Measurements from ENCODE around the gene ICAM1.

Gene ICAM1

GRCh38 chr19:10305139-10305806 lies 34.4 kb downstream of the ICAM1 start:
- no peak for DNase-seq (ENCODE audit: insufficient read length, low spot score)
- FAIRE-seq, result no peak
- TF ChIP-seq SPI1 (IDR thresholded peaks at IDR 0.05; ENCODE audit: low read depth, low read length), result no peak
- no peak for TF ChIP-seq TAF1 (IDR thresholded peaks at IDR 0.05; ENCODE audit: low read depth, low read length)
- TF ChIP-seq POLR2AphosphoS5 (IDR thresholded peaks at IDR 0.05; ENCODE audit: low read depth, low read length), result no peak
- TF ChIP-seq POU2F2 (IDR thresholded peaks at IDR 0.05; ENCODE audit: low read depth, low read length), result no peak
- TF ChIP-seq POLR2A (IDR thresholded peaks at IDR 0.05; ENCODE audit: low read depth, low read length), result no peak
- no peak for TF ChIP-seq PAX5 (IDR thresholded peaks at IDR 0.05; ENCODE audit: insufficient read depth, low read length, severe bottlenecking)

GRCh38 chr19:10306327-10306726 lies 35.4 kb downstream of the ICAM1 start:
- no peak for TF ChIP-seq POLR2A (IDR thresholded peaks at IDR 0.05; ENCODE audit: low read depth, low read length)
- no peak for TF ChIP-seq PAX5 (IDR thresholded peaks at IDR 0.05; ENCODE audit: insufficient read depth, low read length, severe bottlenecking)
- no peak for TF ChIP-seq POU2F2 (IDR thresholded peaks at IDR 0.05; ENCODE audit: low read depth, low read length)
- no peak for TF ChIP-seq TAF1 (IDR thresholded peaks at IDR 0.05; ENCODE audit: low read depth, low read length)
- TF ChIP-seq POLR2AphosphoS5 (IDR thresholded peaks at IDR 0.05; ENCODE audit: low read depth, low read length), result no peak
- no peak for TF ChIP-seq SPI1 (IDR thresholded peaks at IDR 0.05; ENCODE audit: low read depth, low read length)
- no peak for FAIRE-seq
- no peak for DNase-seq (ENCODE audit: insufficient read length, low spot score)

DNA sequence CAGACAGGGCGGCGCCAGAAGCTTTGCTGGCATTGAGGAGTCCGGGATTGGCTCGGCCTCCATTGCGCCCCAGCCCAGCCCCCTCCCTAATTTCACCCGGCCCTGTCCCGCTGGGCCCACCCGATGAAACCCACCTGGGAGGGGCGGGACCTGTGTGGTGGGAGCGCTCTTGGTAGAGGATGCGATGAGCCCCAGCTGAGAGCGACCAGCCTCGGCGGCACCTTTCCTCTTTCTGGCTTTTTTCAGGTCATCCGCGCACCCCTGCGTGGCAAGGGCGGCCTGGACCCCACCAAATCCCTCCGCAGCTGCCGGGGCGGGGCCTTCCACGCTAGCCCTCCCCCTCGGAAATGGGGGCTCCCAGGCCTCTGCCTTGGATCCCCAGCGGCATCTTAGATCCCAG lies 38.5 kb downstream of the ICAM1 start, which contains the start of gene ZGLP1:
Gene ZGLP1, minus strand, starts transcription at position 393 of the 400 bp plus-strand sequence.
- FAIRE-seq, result no peak
- no peak for DNase-seq (ENCODE audit: insufficient read length, low spot score)

GRCh38 chr19:10315335-10316214 lies 44.7 kb downstream of the ICAM1 start, which contains the start of gene FDX2:
TSS of gene FDX2 (minus strand) at chr19:10316015. CDS start at chr19:10315996, 19 bp downstream.
- FAIRE-seq (peak; percentile 96), DNase-seq (ENCODE audit: insufficient read length, low spot score) (peak; percentile 96)
- TF ChIP-seq PAX5 (IDR thresholded peaks at IDR 0.05; ENCODE audit: insufficient read depth, low read length, severe bottlenecking) (no peak), TAF1 (IDR thresholded peaks at IDR 0.05; ENCODE audit: low read depth, low read length) (peak; percentile 75), POLR2A (IDR thresholded peaks at IDR 0.05; ENCODE audit: low read depth, low read length) (peak; percentile 93), POLR2AphosphoS5 (IDR thresholded peaks at IDR 0.05; ENCODE audit: low read depth, low read length) (peak; percentile 96), POU2F2 (IDR thresholded peaks at IDR 0.05; ENCODE audit: low read depth, low read length) (peak; percentile 83), SPI1 (IDR thresholded peaks at IDR 0.05; ENCODE audit: low read depth, low read length) (no peak)

More for the DNA sequence above, 38.5 kb downstream of the ICAM1 start, which contains the start of gene ZGLP1:
- TF ChIP-seq POLR2AphosphoS5 (IDR thresholded peaks at IDR 0.05; ENCODE audit: low read depth, low read length) (no peak), TAF1 (IDR thresholded peaks at IDR 0.05; ENCODE audit: low read depth, low read length) (no peak), SPI1 (IDR thresholded peaks at IDR 0.05; ENCODE audit: low read depth, low read length) (no peak), POU2F2 (IDR thresholded peaks at IDR 0.05; ENCODE audit: low read depth, low read length) (no peak), PAX5 (IDR thresholded peaks at IDR 0.05; ENCODE audit: insufficient read depth, low read length, severe bottlenecking) (no peak), POLR2A (IDR thresholded peaks at IDR 0.05; ENCODE audit: low read depth, low read length) (no peak)

DNA sequence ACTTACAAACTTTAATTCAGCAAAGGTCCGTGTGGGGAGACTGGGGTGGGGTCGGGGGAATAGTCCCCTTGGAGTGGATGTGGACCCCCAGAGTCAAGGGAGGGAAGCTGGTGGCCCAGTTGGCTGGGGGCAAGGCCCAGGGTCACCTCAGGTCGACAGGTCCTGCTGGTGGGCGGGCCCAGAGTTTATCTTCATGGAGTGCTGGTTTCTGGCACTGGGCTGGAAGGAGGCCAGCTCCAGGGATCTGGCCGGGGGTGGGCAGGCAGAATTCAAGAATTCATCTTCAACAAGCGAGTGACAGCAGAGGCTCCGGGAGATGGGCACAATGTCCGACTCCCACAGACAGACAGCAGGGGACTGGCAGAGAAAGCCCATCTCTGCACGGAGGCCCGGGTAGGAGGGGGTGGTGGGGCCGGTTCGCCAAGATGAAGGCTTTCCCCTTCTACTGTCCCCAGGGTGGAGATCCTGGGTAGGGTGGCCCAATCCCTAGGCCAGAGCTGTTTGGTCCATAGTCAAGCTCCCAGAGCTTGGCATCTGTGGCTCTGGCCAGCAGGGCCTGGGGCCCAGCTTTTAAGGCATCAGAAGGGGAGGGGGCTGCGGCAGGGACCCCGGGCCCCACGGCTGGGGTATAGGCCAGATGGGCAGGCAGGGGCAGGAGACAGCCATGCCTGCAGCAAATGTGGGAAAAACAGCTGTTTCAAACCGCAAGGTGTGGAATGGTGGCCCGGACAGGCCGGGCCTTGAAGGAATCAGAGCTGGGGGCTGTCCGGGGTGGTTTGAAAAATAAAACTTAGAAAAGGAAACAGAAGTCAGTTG lies 45.5 kb downstream of the ICAM1 start:
- FAIRE-seq (no peak), DNase-seq (ENCODE audit: insufficient read length, low spot score) (no peak)
- TF ChIP-seq PAX5 (IDR thresholded peaks at IDR 0.05; ENCODE audit: insufficient read depth, low read length, severe bottlenecking), result no peak
- TF ChIP-seq TAF1 (IDR thresholded peaks at IDR 0.05; ENCODE audit: low read depth, low read length), result no peak
- no peak for TF ChIP-seq POLR2AphosphoS5 (IDR thresholded peaks at IDR 0.05; ENCODE audit: low read depth, low read length)
- TF ChIP-seq POU2F2 (IDR thresholded peaks at IDR 0.05; ENCODE audit: low read depth, low read length), result no peak
- no peak for TF ChIP-seq POLR2A (IDR thresholded peaks at IDR 0.05; ENCODE audit: low read depth, low read length)
- TF ChIP-seq SPI1 (IDR thresholded peaks at IDR 0.05; ENCODE audit: low read depth, low read length), result no peak

GRCh38 chr19:10317045-10317856 lies 46.3 kb downstream of the ICAM1 start:
- DNase-seq (ENCODE audit: insufficient read length, low spot score) (no peak), FAIRE-seq (no peak)
- TF ChIP-seq POLR2A (IDR thresholded peaks at IDR 0.05; ENCODE audit: low read depth, low read length) (no peak), TAF1 (IDR thresholded peaks at IDR 0.05; ENCODE audit: low read depth, low read length) (no peak), SPI1 (IDR thresholded peaks at IDR 0.05; ENCODE audit: low read depth, low read length) (no peak), PAX5 (IDR thresholded peaks at IDR 0.05; ENCODE audit: insufficient read depth, low read length, severe bottlenecking) (no peak), POU2F2 (IDR thresholded peaks at IDR 0.05; ENCODE audit: low read depth, low read length) (no peak), POLR2AphosphoS5 (IDR thresholded peaks at IDR 0.05; ENCODE audit: low read depth, low read length) (no peak)

DNA sequence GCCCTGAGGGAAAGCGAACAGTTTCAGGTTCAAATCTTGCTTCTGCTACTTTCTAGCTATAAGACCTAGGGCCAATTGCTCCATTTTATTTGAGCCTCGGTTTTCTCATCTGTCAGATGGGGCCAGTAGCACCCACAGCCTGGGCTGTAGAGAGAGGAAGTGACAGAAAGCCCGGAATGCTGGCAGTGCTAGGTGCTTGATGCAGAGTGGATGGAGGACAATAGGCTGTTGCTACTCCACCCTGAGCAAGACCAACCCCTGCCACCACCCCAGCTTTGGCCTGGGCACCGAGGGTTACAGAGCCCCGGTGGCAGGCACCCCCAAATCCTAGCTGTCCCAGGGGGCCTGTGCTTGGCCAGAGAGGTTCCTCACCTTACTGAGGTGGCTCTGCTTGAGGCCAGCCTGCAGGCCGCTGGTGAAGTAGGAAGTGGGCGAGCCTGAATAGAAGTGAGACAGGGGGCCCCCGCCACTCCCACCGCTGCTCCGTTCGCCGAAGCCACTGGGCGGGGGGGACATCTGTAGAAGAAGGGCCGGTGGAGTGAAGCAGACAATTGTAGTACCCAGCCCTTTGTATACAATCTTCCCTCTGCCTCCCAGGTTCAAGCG lies 47.0 kb downstream of the ICAM1 start:
- FAIRE-seq (no peak), DNase-seq (ENCODE audit: insufficient read length, low spot score) (no peak)
- TF ChIP-seq POLR2A (IDR thresholded peaks at IDR 0.05; ENCODE audit: low read depth, low read length), result no peak
- no peak for TF ChIP-seq POU2F2 (IDR thresholded peaks at IDR 0.05; ENCODE audit: low read depth, low read length)
- no peak for TF ChIP-seq SPI1 (IDR thresholded peaks at IDR 0.05; ENCODE audit: low read depth, low read length)
- TF ChIP-seq PAX5 (IDR thresholded peaks at IDR 0.05; ENCODE audit: insufficient read depth, low read length, severe bottlenecking), result no peak
- TF ChIP-seq TAF1 (IDR thresholded peaks at IDR 0.05; ENCODE audit: low read depth, low read length), result no peak
